HepG2 (cell line): ENCODE data around the gene RAB40C. TPM values are rescaled to one million over a fixed set of nuclear protein-coding genes. Genes with fewer than 3 reads are reported as not detected.

Experiments
- ATAC-seq: fragments of 200-7000 bp; cut with Tn5 transposase; 3 replicates; pipeline ENCODE4 v1.9.1; 2020; ENCODE audit warnings: mild to moderate bottlenecking, moderate library complexity
- BruUV-seq: library from RNA; stranded (reverse); fragments of 400-500 nt; replicated peaks from 2 replicates; lab custom pipeline; 2021; lab: Mats Ljungman, UMichigan
- CTCF ChIA-PET: fragments of 300-600 bp; formaldehyde crosslinking; extraction: SDS; loops from one replicate; lab custom pipeline; 2021; ENCODE audit warnings: low total read pairs, inconsistent platforms, low intra/inter-chr PET ratio; lab: Yijun Ruan, JAX
- POLR2A ChIA-PET: fragments of 350-600 bp; sonication (Branson Sonifier 250); formaldehyde crosslinking; loops from one replicate; lab custom pipeline; 2020; ENCODE audit warnings: antibody characterized with exemption, inconsistent platforms; lab: Yijun Ruan, JAX
- DNase-seq: peaks from one replicate; pipeline ENCODE4 v3.0.0-alpha.2; 2015; ENCODE audit warnings: low spot score
- FAIRE-seq: peaks from 3 replicates; lab custom pipeline; 2011; peaks lifted over from hg19 to GRCh38; lab: Jason Lieb, UNC
- H2AFZ ChIP-seq: one replicate; pipeline ENCODE4 v1.6.1; 2011; ENCODE audit warnings: low read length, inconsistent platforms
- H3K27ac ChIP-seq: fragments of 300-600 bp; 3 replicates; pipeline ENCODE4 v1.8.0; 2011; ENCODE audit warnings: mixed run types, mild to moderate bottlenecking, mixed read lengths, low read length, inconsistent platforms; ENCODE audit not compliant: insufficient read depth; ENCODE audit errors: extremely low read length
- H3K27me3 ChIP-seq, 2 experiments: fragments of 200-600 bp in 1 of 2; 2 replicates in 1 of 2; 3 replicates in 1 of 2; pipeline versions ENCODE4 v1.6.0 to v1.8.0; 2011; ENCODE audit warnings: low read length in 2 of 2, mild to moderate bottlenecking in 2 of 2, moderate library complexity in 2 of 2, inconsistent platforms in 1 of 2; ENCODE audit not compliant: insufficient read depth in 2 of 2, control insufficient read depth in 1 of 2
- H3K36me3 ChIP-seq, 2 experiments: fragments of 200-600 bp in 1 of 2; replicated peaks in 1 of 2; 2 replicates in 1 of 2; 3 replicates in 1 of 2; pipeline versions ENCODE4 v1.5.1 to v1.8.0; 2011; ENCODE audit warnings: low read length in 2 of 2, inconsistent platforms in 1 of 2; ENCODE audit not compliant: insufficient read depth in 2 of 2, control insufficient read depth in 1 of 2
- H3K4me1 ChIP-seq: 2 replicates; pipeline ENCODE4 v1.5.1; 2012; ENCODE audit warnings: low read length, inconsistent platforms; ENCODE audit not compliant: insufficient read depth
- H3K4me2 ChIP-seq: 2 replicates; pipeline ENCODE4 v1.6.0; 2011; ENCODE audit warnings: low read depth, low read length, inconsistent platforms
- H3K4me3 ChIP-seq, 3 experiments: fragments of 200-600 bp in 1 of 3; sonication (generic), shearing (Covaris generic) in 1 of 3; replicated peaks in 1 of 3; 2 replicates each; pipeline ENCODE4 v1.5.1; 2011 to 2016; ENCODE audit warnings: low read length in 3 of 3, inconsistent platforms in 2 of 3, low read depth in 2 of 3, mild to moderate bottlenecking in 2 of 3, control low read depth in 1 of 3, mixed read lengths in 1 of 3; ENCODE audit not compliant: insufficient read depth in 1 of 3
- H3K79me2 ChIP-seq: one replicate; pipeline ENCODE4 v1.6.1; 2011; ENCODE audit warnings: low read length, inconsistent platforms; ENCODE audit not compliant: insufficient read depth
- H3K9ac ChIP-seq: 2 replicates; pipeline ENCODE4 v1.6.0; 2011; ENCODE audit warnings: mild to moderate bottlenecking, low read depth, low read length, inconsistent platforms; ENCODE audit not compliant: insufficient read depth
- H3K9me3 ChIP-seq: 2 replicates; pipeline ENCODE4 v1.5.1; 2012; ENCODE audit warnings: mild to moderate bottlenecking, low read length
- H4K20me1 ChIP-seq: 2 replicates; pipeline ENCODE4 v1.6.0; 2011; ENCODE audit warnings: inconsistent platforms, mild to moderate bottlenecking, low read length, moderate library complexity; ENCODE audit not compliant: insufficient read depth
- AGO2 ChIP-seq: fragments of 200-400 bp; formaldehyde crosslinking; optimal IDR thresholded peaks from 2 replicates; pipeline ENCODE3; 2017; ENCODE audit warnings: mild to moderate bottlenecking, low read depth, low read length, moderate library complexity
- AHR ChIP-seq: IDR thresholded peaks from 2 replicates; pipeline ENCODE4 v1.6.1; 2018; ENCODE audit warnings: missing genetic modification reagents, missing compliant biosample characterization
- BHLHE40 ChIP-seq: IDR thresholded peaks from 2 replicates; pipeline ENCODE4 v1.6.1; 2011; ENCODE audit warnings: low read length, improper control_type of control experiment
- CCAR2 ChIP-seq: fragments of 200-400 bp; formaldehyde crosslinking; optimal IDR thresholded peaks from 2 replicates; pipeline ENCODE3; 2018; ENCODE audit warnings: low read depth, mild to moderate bottlenecking, low read length, moderate library complexity
- HOXA3 ChIP-seq: sonication (generic); formaldehyde crosslinking; IDR thresholded peaks from 2 replicates; pipeline ENCODE4 v1.5.0; 2020; ENCODE audit warnings: missing genetic modification reagents
- MXI1 ChIP-seq: IDR thresholded peaks from 3 replicates; pipeline ENCODE4 v1.6.1; 2012; ENCODE audit warnings: low read depth, low read length, inconsistent platforms, borderline replicate concordance
- ZNF598 ChIP-seq: sonication (generic); formaldehyde crosslinking; IDR thresholded peaks from 2 replicates; pipeline ENCODE4 v1.5.1; 2020; ENCODE audit warnings: mild to moderate bottlenecking, missing genetic modification reagents, borderline replicate concordance
- WGBS: methylation state at CpG from one replicate; pipeline ENCODE4 v1.1.6; 2017; ENCODE audit warnings: low lambda C conversion rate; 5-methylcytosine and 5-hydroxymethylcytosine counted together
- in situ Hi-C: cut with HindIII; loops from 2 replicates; pipeline ENCODE4 v1.10.0; 2017; ENCODE audit warnings: low pct_unique_long_range_greater_than_20kb; ENCODE audit not compliant: extremely low pct_ligation_motif_present
- intact Hi-C: fragments of 100-400 bp; cut with micrococcal nuclease; formaldehyde crosslinking; loops from one replicate; pipeline ENCODE4 v1.10.0; 2022; ENCODE audit not compliant: unreplicated experiment
- polyA plus RNA-seq, 8 experiments: library from polyadenylated mRNA; depleted of rRNA in 3 of 8; stranded (reverse) in 7 of 8; unstranded in 1 of 8; fragments of >200 nt; fragmentation: Illumina TruSeq in 4 of 8; extraction: Trizol in 4 of 8; gene quantifications; 2 replicates each; pipeline versions ENCODE4 v1.2.1 to v1.2.3, GENCODE V29; 2011 to 2016; ENCODE audit warnings: low read depth in 4 of 8, missing spikeins in 1 of 8, mixed read lengths in 1 of 8; ENCODE audit not compliant: insufficient read depth in 1 of 8
- total RNA-seq, 5 experiments: library from RNA; depleted of rRNA; stranded (reverse); fragments of >200 nt; fragmentation: Illumina TruSeq; extraction: Trizol; gene quantifications; 2 replicates each; pipeline ENCODE4 v1.2.3, GENCODE V29; 2016; ENCODE audit warnings: low read depth in 1 of 5
- TF ChIP-seq, protein P1 (sequence below): sonication (generic); formaldehyde crosslinking; IDR thresholded peaks from 2 replicates; pipeline ENCODE4 v1.5.1; 2020; ENCODE audit warnings: mild to moderate bottlenecking, missing genetic modification reagents, moderate library complexity
- TF ChIP-seq, protein P2 (sequence below): sonication (generic); formaldehyde crosslinking; IDR thresholded peaks from 2 replicates; pipeline ENCODE4 v1.8.0; 2022; ENCODE audit warnings: missing genetic modification reagents, mild to moderate bottlenecking, borderline replicate concordance

RAB40C gene
- total and polyA plus RNA-seq, 2 of the 13 experiments (the other 11 are each of a cell fraction or from before 2014, with no cell fraction given) = 7.7 to 11.5 TPM

DNA sequence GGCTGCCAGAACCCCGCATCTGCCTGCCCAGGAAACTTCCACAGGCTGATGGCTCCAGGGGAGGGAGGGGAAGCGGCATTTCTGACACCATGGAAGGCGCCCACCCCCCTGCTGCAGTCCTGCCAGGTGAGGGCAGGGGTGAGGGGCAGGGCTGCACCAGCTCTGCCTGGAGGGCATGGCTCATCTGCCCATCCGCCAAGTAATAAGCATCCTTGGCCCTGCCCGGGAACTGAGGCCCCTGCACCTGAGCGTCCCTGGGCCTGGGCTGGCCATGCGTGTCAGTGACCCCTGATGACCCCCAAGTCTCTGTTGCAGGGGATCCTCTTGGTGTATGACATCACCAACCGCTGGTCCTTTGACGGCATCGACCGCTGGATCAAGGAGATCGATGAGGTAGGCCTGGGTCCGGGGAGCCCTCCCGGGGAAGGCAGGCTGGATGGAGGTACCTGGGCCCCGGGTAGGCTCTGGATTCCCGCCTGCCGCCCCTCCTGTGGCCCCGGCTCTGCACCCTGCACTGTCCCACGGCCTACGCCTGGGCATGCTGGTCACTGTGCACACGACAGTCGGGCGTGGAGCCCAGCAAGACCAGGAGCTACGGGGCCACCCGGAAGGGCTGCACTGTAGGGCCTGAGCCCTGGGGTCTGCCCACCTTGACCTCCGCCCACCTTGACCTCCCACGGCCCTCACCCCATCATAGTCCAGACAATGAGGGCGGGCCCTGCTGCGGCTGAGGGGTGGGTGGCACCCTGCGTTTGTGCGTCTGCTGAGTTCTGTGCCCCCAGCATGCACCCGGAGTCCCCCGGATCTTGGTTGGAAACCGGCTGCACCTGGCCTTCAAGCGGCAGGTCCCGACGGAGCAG is 35.5 kb downstream of the RAB40C start (continued):
- TF ChIP-seq, protein P1, sequence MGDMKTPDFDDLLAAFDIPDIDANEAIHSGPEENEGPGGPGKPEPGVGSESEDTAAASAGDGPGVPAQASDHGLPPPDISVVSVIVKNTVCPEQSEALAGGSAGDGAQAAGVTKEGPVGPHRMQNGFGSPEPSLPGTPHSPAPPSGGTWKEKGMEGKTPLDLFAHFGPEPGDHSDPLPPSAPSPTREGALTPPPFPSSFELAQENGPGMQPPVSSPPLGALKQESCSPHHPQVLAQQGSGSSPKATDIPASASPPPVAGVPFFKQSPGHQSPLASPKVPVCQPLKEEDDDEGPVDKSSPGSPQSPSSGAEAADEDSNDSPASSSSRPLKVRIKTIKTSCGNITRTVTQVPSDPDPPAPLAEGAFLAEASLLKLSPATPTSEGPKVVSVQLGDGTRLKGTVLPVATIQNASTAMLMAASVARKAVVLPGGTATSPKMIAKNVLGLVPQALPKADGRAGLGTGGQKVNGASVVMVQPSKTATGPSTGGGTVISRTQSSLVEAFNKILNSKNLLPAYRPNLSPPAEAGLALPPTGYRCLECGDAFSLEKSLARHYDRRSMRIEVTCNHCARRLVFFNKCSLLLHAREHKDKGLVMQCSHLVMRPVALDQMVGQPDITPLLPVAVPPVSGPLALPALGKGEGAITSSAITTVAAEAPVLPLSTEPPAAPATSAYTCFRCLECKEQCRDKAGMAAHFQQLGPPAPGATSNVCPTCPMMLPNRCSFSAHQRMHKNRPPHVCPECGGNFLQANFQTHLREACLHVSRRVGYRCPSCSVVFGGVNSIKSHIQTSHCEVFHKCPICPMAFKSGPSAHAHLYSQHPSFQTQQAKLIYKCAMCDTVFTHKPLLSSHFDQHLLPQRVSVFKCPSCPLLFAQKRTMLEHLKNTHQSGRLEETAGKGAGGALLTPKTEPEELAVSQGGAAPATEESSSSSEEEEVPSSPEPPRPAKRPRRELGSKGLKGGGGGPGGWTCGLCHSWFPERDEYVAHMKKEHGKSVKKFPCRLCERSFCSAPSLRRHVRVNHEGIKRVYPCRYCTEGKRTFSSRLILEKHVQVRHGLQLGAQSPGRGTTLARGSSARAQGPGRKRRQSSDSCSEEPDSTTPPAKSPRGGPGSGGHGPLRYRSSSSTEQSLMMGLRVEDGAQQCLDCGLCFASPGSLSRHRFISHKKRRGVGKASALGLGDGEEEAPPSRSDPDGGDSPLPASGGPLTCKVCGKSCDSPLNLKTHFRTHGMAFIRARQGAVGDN = 0 out of 2 replicates have a peak, but pooled peaks have one; percentile 9
- no peak for TF ChIP-seq MXI1
- TF ChIP-seq ZNF598 (CRISPR knock-in tag) = no peak
- TF ChIP-seq, all 625 proteins: peak for 4

DNA sequence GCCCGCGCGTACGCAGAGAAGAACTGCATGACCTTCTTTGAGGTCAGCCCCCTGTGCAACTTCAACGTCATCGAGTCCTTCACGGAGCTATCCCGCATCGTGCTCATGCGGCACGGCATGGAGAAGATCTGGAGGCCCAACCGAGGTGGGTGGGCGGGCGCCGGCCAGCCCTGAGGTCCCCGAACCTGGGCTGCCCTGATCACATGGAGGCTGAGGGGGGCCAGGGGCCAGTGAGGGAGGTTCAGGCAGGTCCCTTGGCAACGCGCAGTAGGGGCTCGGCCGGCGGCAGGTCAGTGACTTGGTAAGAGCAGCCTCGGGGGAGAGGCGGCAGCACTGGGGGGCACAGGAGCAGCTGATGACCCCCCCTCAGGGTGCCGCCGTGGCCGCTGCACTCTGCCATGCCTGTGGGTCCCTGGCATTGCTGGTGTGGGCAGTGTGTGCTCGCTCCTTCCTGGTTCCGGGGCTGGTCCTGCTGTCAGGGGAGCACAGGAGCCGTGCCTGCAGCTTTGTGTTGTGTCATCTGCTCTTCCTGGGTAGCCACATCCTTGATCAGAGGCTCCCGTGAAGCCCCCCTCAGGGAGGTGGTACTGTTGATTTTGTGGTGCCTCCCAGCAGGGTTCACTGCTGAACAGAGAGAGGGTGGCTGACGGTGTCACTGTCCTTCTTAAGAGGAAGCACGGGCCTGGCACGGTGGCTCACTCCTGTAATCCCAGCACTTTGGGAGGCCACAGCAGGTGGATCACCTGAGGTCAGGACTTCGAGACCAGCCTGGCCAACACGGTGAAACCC is 36.3 kb downstream of the RAB40C start:
- no peak overlapping the region for H3K4me2 ChIP-seq
- H3K4me3 ChIP-seq = no peak overlapping the region
- no peaks in the 10 kb centered on the region for H3K27me3 ChIP-seq
- peaks cover 4% of the 10 kb centered on the region in 2 experiments; a peak in 2 of 5 replicates for H3K36me3 ChIP-seq
- intact Hi-C loops (no loop called here), in situ Hi-C loops (no loop called here)
- H4K20me1 ChIP-seq = no peaks in the 10 kb centered on the region
- POLR2A ChIA-PET = no interaction called here
- H3K9me3 ChIP-seq = no peaks in the 10 kb centered on the region
- no peak overlapping the region for H2AFZ ChIP-seq
- CTCF ChIA-PET = no interaction called here
- no peak for FAIRE-seq
- WGBS = 95% methylated on average over 12 of the region's 35 CpGs
- no peak for ATAC-seq
- H3K4me1 ChIP-seq = peaks cover 19% of the 10 kb centered on the region
- no peaks in the 10 kb centered on the region for H3K79me2 ChIP-seq
- no TSS peak for BruUV-seq
- TF ChIP-seq AHR (CRISPR knock-in tag) (no peak), HOXA3 (CRISPR knock-in tag) (no peak), CCAR2 (no peak), BHLHE40 (no peak), AGO2 (peak; percentile 36)
- TF ChIP-seq, protein P2, sequence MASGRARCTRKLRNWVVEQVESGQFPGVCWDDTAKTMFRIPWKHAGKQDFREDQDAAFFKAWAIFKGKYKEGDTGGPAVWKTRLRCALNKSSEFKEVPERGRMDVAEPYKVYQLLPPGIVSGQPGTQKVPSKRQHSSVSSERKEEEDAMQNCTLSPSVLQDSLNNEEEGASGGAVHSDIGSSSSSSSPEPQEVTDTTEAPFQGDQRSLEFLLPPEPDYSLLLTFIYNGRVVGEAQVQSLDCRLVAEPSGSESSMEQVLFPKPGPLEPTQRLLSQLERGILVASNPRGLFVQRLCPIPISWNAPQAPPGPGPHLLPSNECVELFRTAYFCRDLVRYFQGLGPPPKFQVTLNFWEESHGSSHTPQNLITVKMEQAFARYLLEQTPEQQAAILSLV (CRISPR knock-in tag) = no peak
- TF ChIP-seq, all 625 proteins: peak for 1
- DNase-seq = no peak
- Histone ChIP-seq H3K27ac (no peak overlapping the region), H3K9ac (no peak overlapping the region)
